ENCODE measurements around the gene ACOXL.

The ACOXL gene

DNA sequence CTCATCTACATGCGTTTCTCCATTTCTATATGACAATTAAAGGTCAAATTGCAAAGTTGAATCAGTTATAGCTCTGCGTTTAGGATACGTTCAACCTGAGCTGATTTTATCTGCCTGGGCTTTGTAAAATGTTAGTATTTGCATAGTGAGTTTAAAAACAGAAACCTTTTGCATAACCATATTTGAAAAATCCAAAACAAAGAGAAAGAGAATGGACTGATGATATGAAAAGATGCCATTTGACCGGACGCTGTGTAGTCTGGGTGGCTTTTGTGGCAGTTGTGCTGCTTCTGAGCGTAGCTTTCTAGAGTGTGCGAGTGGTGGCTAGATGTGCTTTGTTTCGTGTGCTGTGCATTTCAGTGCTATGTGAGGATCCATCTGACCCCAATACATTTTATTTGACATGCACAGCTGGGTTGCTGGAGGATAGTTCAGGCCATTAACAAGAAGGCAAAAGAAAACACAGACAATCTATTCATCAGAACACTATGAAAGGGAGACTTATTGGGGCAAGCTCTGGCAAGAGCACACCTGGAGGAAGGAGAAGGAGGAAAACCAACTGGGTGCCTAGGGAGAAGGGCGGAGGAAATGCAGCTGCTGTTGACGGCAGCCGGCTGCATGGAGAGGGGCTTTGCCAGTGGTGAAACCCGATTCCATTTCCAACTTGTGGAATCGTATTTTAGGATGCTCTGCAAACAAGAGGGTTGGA lies 126.8 kb downstream of the ACOXL start:
- DNase-seq: no peak

- no peak for DNase-seq
Observed at GRCh38 chr2:110860630-110861029, 128.3 kb downstream of the ACOXL start.

GRCh38 chr2:110861616-110862260 lies 129.4 kb downstream of the ACOXL start:
- DNase-seq: no peak

GRCh38 chr2:110863726-110864125 lies 131.4 kb downstream of the ACOXL start:
- DNase-seq: no peak

GRCh38 chr2:110864176-110864575 lies 131.8 kb downstream of the ACOXL start:
- no peak for DNase-seq

DNA sequence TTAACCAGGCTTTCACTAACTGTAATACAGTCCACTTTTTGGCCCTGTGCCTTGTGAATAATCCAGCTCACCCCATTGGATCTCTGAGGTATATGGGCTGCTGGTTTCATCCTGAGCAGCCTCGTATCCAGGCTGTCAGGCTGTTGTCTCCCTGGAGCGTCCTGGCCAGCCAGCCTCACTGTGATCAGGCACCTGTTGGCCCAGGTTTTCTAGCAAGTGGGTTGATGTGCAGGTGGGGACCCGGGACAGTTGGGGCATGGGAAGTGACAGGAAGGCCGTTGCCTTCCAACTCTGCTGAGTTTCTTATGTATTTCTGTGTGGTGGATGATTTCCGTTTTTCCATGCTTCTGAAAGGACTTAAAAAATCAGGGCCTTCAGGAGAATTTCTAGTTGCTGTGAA lies 132.4 kb downstream of the ACOXL start:
- no peak for DNase-seq

GRCh38 chr2:110865188-110865587 lies 132.8 kb downstream of the ACOXL start:
- DNase-seq: no peak

DNA sequence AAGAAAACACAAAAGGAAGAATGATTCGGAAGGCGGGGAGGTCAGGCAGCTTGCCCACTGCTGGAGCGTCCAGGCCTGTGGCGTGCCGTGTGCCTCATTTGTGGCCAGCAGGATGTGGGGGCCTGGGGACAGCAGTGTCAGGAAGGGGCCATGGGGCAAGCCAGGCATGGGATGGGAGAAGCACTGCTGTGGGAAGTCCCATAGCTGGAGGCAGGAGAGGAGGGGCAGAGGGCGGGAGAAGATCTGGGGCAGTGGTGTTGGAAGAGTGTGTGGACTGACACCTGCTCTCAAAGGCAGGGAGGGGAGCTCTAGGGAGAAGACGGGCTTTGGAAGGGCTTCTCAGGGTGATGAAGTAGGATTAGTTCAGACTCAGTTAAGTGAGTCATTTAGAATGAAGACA lies 133.7 kb downstream of the ACOXL start:
- no peak for DNase-seq

DNA sequence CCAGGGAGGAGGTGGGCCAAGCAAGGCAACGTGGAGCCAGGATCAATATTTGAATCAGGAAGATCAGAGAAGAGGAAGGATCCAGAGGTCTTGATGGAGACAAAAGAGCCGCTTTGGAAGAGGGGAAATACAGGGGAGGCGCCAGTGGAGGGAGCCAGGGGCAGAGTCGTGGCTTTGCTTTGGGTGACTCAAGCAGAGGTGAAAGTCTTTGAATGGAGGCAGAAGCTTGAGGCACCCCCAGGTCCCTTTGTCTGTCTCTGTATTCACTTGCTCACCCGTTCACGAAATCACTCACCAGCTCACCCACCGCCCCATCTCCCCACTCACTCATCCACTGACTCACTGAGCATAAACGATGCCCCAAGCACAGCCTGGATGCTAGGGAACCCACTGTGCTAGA lies 134.1 kb downstream of the ACOXL start:
- no peak for DNase-seq

DNA sequence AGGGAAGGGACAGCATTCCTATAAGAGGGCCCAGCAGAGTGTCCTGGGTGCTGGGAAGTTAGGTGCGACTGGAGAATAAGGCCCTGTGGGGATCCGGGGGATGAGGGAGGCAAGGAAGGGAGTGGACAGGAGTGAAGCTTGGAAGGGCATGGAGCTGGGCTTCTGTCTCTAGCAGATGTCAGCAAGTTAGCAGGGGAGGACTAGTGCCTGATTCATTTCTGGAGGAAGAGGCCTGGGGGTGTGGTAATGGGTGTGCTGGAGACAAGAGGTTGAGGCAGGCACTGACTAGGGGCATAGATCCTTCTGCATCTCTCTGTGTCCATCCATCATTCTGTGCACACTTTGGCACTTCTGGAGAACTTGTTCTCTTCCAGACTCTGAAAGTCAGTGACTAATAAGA lies 134.7 kb downstream of the ACOXL start:
- DNase-seq: no peak

DNA sequence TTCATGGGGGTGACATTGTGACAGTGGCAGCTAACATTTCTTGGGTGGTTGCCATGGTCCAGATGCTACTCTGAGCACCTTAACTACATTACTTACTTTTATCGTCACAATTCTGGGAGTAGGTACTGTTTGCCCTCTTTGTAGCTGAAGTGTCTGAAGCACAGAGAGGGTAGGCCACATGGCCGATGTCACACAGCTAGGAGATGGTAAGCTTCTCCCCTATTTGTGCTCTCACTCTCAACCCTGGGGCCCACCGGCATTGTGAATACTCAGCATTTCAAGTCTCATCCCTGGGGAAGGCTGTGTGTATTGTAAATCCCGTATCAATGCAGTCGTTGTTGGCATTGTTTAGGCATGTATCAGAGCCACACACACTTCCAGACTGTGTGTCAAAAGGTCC lies 136.6 kb downstream of the ACOXL start:
- no peak for DNase-seq

DNA sequence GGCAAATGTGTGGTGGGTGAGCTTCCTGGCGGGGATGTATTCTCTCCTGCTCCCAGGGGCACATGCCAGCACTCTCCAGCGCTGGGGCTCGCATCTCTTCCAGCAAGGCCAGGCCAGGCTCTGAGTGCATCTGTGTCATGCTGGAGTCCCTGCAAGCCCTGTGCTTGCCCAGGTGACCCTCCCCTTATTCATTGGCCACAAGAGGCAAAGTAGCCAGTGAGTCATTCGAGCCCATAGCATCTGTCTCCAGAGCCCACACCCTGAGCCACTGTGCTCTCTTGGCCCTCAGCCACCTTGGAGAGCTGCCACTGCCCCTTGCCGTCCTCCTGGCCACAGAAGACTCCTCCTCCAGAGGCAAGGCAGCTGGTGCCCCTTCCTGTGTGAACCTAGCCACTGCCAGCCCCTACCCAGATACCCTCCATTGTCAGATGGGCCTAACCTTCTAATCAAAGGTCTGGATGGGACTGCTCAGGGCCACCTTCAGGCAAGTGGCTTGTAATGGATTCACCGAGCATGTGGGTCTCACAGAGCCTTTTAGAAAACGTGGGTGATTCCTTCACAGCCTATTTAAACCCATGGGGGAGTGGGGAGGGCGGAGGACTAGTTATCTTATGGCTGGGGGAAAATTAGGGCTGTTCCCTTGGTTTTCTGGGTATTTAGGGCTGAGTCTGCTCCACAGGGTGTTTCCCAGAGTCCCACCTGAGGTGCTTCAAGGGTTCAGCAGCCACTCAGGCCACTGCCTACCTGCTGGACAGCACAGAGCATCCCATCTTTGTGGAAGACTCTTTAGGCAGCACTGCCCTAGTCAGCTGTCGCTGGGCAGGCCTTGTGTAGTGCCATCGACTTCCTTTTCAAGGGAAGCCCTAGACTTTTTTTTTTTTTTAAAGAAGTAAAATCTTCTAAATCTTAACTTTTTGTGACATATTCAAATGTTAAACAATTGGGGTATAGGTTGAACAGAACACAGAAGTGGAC lies 137.4 kb downstream of the ACOXL start:
- no peak for DNase-seq

DNA sequence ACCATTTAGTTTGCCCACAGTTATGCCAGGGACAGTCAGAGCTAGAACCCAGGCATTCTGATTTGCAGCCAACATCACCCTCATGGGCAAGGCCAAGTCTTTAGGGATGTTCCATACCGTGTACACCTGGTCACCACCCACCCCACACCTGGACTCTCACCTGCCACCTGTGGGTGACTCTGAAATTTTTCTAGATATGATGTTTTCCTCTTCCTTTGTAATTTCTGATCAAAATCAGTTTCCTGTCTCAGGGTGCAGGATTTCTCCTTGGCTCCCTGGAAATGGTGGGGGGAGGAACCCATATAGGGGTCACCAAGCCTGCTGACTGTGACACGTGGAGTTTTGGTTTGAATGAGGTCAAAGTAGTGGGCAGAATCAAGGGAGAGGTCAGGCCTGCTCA lies 138.2 kb downstream of the ACOXL start:
- DNase-seq: no peak

- DNase-seq: no peak
Observed at GRCh38 chr2:110871637-110872036, 139.3 kb downstream of the ACOXL start.

- DNase-seq: no peak
Observed at GRCh38 chr2:110872521-110872920, 140.1 kb downstream of the ACOXL start.

DNA sequence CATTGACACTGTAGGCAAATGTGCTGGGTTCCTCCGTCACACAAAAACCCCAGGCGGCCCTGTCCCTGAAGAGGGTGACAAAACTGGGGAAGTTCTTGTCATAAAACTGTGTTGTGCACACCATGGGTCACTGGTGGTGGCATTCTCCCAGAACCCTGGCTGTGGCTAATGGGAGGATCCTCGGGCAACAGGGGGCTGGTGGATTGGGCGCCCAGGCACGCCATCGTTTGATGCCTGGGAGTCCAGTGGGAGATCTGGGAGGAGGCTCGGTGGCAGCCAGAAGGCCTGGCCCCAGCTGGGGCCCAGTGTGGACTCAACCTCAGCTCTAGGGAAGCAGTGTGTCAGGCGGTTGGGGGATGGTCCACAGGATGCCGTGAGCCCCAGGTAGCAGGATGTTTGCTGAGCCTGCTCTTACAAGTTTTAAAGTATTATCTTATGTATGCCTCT lies 140.7 kb downstream of the ACOXL start:
- DNase-seq: no peak

DNA sequence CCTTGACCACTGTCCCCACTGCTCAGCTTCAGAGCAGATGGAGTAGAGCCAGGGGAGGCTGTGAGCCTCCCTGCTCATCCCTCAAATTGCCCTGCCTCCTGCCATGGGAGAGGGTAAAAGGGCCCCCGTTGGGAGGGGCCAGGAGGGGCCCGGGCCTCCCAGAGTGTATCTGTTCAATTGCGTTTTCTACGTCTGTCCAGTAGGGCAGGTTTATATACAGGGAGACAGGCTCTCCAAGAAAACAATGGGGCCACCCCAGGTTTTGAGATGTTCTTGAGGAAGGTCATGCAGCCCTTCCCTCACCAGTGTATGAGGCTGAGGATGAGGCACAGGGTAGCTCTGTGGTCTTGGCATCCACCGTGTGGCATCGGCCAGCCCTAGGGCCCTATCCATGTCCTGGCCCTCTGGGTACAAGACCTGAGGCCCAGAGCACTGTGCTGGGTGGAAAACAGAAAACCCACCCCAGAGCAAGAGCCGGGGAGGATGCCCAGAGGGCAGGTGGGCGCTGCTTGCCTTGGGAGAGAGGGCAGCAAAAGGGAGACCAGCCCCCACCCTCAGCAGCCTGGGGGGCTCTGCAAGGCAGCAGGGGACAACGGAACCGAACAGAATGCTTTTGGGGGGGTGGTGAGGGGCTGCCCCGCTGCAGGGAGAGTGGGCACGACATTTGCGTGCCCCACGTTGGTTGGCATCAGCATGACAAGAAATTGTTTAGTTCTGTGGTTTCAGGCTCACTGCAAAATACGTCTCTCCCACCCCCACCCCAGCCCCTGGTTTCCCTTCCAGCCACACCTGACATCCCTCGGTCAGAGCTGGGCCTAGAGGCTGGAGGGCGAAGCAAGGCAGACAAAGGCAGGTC lies 141.5 kb downstream of the ACOXL start:
- no peak for DNase-seq

- DNase-seq: no peak
Observed at GRCh38 chr2:110874453-110875383, 142.3 kb downstream of the ACOXL start.

DNA sequence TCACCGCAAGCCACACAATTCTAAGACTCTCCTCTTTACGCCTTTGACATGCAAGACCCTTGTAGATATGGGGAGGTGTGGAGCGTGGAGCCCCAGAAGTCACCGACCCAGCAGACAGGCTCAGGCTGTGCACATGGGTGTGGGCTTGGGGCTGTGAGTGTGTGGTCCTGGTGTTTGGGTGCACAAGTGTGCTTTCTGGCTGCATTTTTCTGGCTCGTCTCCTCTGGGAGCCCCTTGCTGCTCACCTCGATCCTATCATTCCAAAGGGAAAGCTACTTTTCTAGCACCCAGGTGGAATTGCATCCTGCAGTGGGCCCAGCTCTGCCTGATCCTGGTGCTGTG lies 143.0 kb downstream of the ACOXL start:
- DNase-seq: no peak

DNA sequence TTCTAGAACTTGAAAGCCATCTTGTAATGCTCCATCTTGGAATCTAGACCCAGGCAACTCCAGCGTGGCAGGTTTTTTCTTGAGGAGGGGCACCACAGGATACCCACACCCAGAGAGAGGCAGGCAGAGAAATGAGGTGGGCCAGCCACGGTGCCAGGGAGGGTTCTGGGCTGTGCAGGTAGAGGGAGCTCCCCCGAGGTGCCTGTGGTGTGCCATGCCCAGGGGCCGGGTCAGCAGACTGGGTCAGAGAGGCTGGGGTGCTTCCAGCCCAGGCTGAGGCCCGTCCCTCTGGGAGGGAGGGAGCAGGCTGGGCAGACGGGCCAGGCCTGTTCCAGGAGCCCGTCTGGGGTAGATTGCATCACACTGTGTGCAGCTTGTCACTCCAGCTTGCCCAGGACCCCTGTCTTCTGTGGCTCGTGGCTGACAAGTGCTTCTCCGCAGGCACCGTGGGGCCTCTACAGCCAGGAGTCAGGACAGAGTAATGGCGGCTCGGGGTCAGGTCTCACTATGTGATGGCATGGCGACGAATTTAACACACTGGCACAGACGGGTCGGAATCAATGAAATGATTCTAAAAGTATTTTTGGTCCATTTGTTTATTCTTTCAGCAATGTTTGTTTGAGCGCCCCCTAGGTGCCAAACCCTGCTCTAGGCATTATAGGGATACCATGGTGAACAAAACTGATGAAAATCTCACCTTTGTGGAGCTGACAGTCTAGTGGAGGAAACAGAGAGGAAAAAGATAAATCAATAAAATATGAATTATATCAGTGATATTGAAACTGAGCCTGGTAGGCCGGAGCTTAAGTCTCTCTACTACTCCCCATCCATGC lies 144.0 kb downstream of the ACOXL start:
- no peak for DNase-seq

Data from CD4-positive, alpha-beta T cell treated with Interleukin-1 beta for 1 hour (primary cell).